Tibial artery (tissue), 4 donors: ENCODE results near the gene COG1.

Experiments used
- DNase-seq, 2 donors: peaks; one replicate each; pipeline ENCODE4 v3.0.0-alpha.2; 2019
- H3K27ac ChIP-seq, 2 donors: fragments of 200-600 bp; sonication (generic) in 1 of 2; 1 replicate in 1 of 2; 2 replicates in 1 of 2; pipeline ENCODE4 v1.5.1; 2018 to 2019; ENCODE audit warnings: mild to moderate bottlenecking in 1 of 2
- H3K27me3 ChIP-seq, 2 donors: fragments of 200-600 bp; sonication (generic) in 1 of 2; one replicate each; pipeline versions ENCODE4 v1.5.1 to v1.6.0; 2016 to 2019
- H3K36me3 ChIP-seq, 3 donors: fragments of 200-600 bp; sonication (generic) in 2 of 3; one replicate each; pipeline ENCODE4 v1.5.1; 2016 to 2019; ENCODE audit warnings: mild to moderate bottlenecking in 2 of 3
- H3K4me1 ChIP-seq, 4 donors: fragments of 200-600 bp; sonication (generic) in 2 of 4; 1 replicate in 3 of 4; 2 replicates in 1 of 4; pipeline ENCODE4 v1.5.1; 2016 to 2019
- H3K4me3 ChIP-seq, 2 donors: fragments of 200-600 bp; sonication (generic) in 1 of 2; 1 replicate in 1 of 2; 2 replicates in 1 of 2; pipeline ENCODE4 v1.5.1; 2018 to 2019; ENCODE audit warnings: mild to moderate bottlenecking in 2 of 2
- H3K9me3 ChIP-seq, 3 donors: fragments of 200-600 bp; sonication (generic) in 1 of 3; one replicate each; pipeline ENCODE4 v1.5.1; 2016 to 2019
- CTCF ChIP-seq, 2 experiments: fragments of 200-600 bp in 1 of 2; fragments of 450-650 bp in 1 of 2; IDR thresholded peaks; one replicate each; pipeline ENCODE4 v1.5.1; 2017 to 2019; ENCODE audit warnings: antibody characterized with exemption in 2 of 2, mild to moderate bottlenecking in 1 of 2, moderate library complexity in 1 of 2
- intact Hi-C: fragments of 100-400 bp; cut with DNase I; formaldehyde crosslinking; loops from one replicate; pipeline ENCODE4 v1.15.0; 2023; ENCODE audit warnings: low total_unique reads

The COG1 gene

GRCh38 chr17:73208139-73208827, 15.4 kb downstream of the COG1 start:
- Histone ChIP-seq H3K27ac (no peak overlapping the region), H3K36me3 (peaks cover 57 to 67% (median 65%) of the 10 kb centered on the region in 3 donors), H3K4me1 (no peaks in the 10 kb centered on the region), H3K4me3 (no peak overlapping the region), H3K9me3 (no peaks in the 10 kb centered on the region), H3K27me3 (no peaks in the 10 kb centered on the region)
- no peak for TF ChIP-seq CTCF (IDR thresholded peaks at IDR 0.05)
- intact Hi-C loops: no loop called here
- DNase-seq: peak in 1 of 2 donors; percentile 43

- H3K4me3 ChIP-seq: no peak overlapping the region
- intact Hi-C loops: no loop called here
- H3K27ac ChIP-seq: no peak overlapping the region
- H3K36me3 ChIP-seq: peaks cover 52 to 55% (median 54%) of the 10 kb centered on the region in 3 donors
- no peaks in the 10 kb centered on the region for H3K4me1 ChIP-seq
- no peaks in the 10 kb centered on the region for H3K27me3 ChIP-seq
- DNase-seq: peak in 1 of 2 donors; percentile 53
- no peak for TF ChIP-seq CTCF (IDR thresholded peaks at IDR 0.05)
- H3K9me3 ChIP-seq: no peaks in the 10 kb centered on the region
These were observed 16.6 kb downstream of the COG1 start for GRCh38 chr17:73209436-73209835.

- Histone ChIP-seq H3K36me3 (peaks cover 45 to 55% (median 47%) of the 10 kb centered on the region in 3 donors), H3K27me3 (no peaks in the 10 kb centered on the region), H3K4me3 (no peak overlapping the region), H3K27ac (no peak overlapping the region), H3K9me3 (no peaks in the 10 kb centered on the region), H3K4me1 (no peaks in the 10 kb centered on the region)
- intact Hi-C loops: no loop called here
- DNase-seq: no peak
- TF ChIP-seq CTCF (IDR thresholded peaks at IDR 0.05): peak in 1 of 2 experiments; percentile 8
These were observed 17.3 kb downstream of the COG1 start for GRCh38 chr17:73210002-73210678.

- H3K27me3 ChIP-seq: no peaks in the 10 kb centered on the region
- no peak overlapping the region for H3K4me3 ChIP-seq
- H3K27ac ChIP-seq: no peak overlapping the region
- no peaks in the 10 kb centered on the region for H3K9me3 ChIP-seq
- DNase-seq: peak in 1 of 2 donors; percentile 41
- no peaks in the 10 kb centered on the region for H3K4me1 ChIP-seq
- TF ChIP-seq CTCF (IDR thresholded peaks at IDR 0.05): no peak
- H3K36me3 ChIP-seq: peaks cover 31 to 55% (median 40%) of the 10 kb centered on the region in 3 donors
- intact Hi-C loops: no loop called here
These were observed 18.9 kb downstream of the COG1 start for GRCh38 chr17:73211745-73212144.

GRCh38 chr17:73214008-73214407, 21.2 kb downstream of the COG1 start:
- no peak for DNase-seq
- no peaks in the 10 kb centered on the region for H3K9me3 ChIP-seq
- H3K27ac ChIP-seq: no peak overlapping the region
- intact Hi-C loops: no loop called here
- no peaks in the 10 kb centered on the region for H3K27me3 ChIP-seq
- peaks cover 8 to 45% (median 19%) of the 10 kb centered on the region in 3 donors for H3K36me3 ChIP-seq
- TF ChIP-seq CTCF (IDR thresholded peaks at IDR 0.05): no peak
- H3K4me3 ChIP-seq: no peak overlapping the region
- no peaks in the 10 kb centered on the region for H3K4me1 ChIP-seq
